Panc1 (cell line): ENCODE measurements around the gene DPYD. TPM values are rescaled to one million over a fixed set of nuclear protein-coding genes. Genes with fewer than 3 reads are reported as not detected.

Experiments
- ATAC-seq: fragments of 200-7000 bp; cut with Tn5 transposase; 2 replicates; pipeline ENCODE4 v1.9.1; 2020; ENCODE audit warnings: mild to moderate bottlenecking, moderate library complexity
- BruUV-seq: library from RNA; stranded (reverse); fragments of 400-500 nt; replicated peaks from 2 replicates; lab custom pipeline; 2021; lab: Mats Ljungman, UMichigan
- CTCF ChIA-PET: fragments of 300-600 bp; sonication (Branson Sonifier 250); formaldehyde crosslinking; loops from one replicate; lab custom pipeline; 2022; ENCODE audit warnings: antibody characterized with exemption; lab: Charles Lee
- POLR2A ChIA-PET: fragments of 300-600 bp; sonication (Branson Sonifier 250); formaldehyde crosslinking; loops from one replicate; lab custom pipeline; 2022; ENCODE audit warnings: antibody characterized with exemption; lab: Charles Lee
- DNase-seq: peaks from one replicate; pipeline ENCODE4 v3.0.0-alpha.2; 2010; ENCODE audit warnings: low read depth, low spot score
- H3K27ac ChIP-seq: 2 replicates; pipeline ENCODE4 v1.5.1; 2011; ENCODE audit warnings: mild to moderate bottlenecking, low read length, inconsistent platforms
- H3K27me3 ChIP-seq: fragments of 200-500 bp; sonication (Bioruptor generic); 2 replicates; pipeline ENCODE4 v1.6.0; 2014; ENCODE audit warnings: low read length, inconsistent platforms; ENCODE audit not compliant: control insufficient read depth, insufficient read depth
- H3K36me3 ChIP-seq: fragments of 200-500 bp; sonication (Bioruptor generic); 2 replicates; pipeline ENCODE4 v1.5.1; 2014; ENCODE audit warnings: inconsistent platforms, mild to moderate bottlenecking, low read length, moderate library complexity; ENCODE audit not compliant: control insufficient read depth, insufficient read depth
- H3K4me1 ChIP-seq: 2 replicates; pipeline ENCODE4 v1.5.1; 2011; ENCODE audit warnings: inconsistent platforms, mild to moderate bottlenecking, low read length, moderate library complexity; ENCODE audit not compliant: control insufficient read depth, insufficient read depth
- H3K4me3 ChIP-seq, 2 experiments: 2 replicates each; pipeline ENCODE4 v1.5.1; 2011 to 2012; ENCODE audit warnings: low read depth in 2 of 2, low read length in 2 of 2, mild to moderate bottlenecking in 2 of 2, inconsistent platforms in 1 of 2, moderate library complexity in 1 of 2
- H3K9me3 ChIP-seq: fragments of 200-500 bp; sonication (Bioruptor generic); 2 replicates; pipeline ENCODE4 v1.5.1; 2014; ENCODE audit warnings: low read depth, mild to moderate bottlenecking, inconsistent platforms, low read length, moderate library complexity; ENCODE audit not compliant: control insufficient read depth, insufficient read depth
- CTCF ChIP-seq: fragments of 450-650 bp; IDR thresholded peaks from 2 replicates; pipeline ENCODE4 v1.5.1; 2017; ENCODE audit warnings: mild to moderate bottlenecking
- POLR2AphosphoS5 ChIP-seq: IDR thresholded peaks from 2 replicates; pipeline ENCODE4 v1.6.1; 2012; ENCODE audit warnings: mild to moderate bottlenecking, low read depth, low read length, moderate library complexity
- REST ChIP-seq, 2 experiments: IDR thresholded peaks; 2 replicates each; pipeline ENCODE4 v1.6.1; 2011 to 2012; ENCODE audit warnings: low read depth in 2 of 2, control low read depth in 1 of 2, low read length in 1 of 2, mild to moderate bottlenecking in 1 of 2, moderate library complexity in 1 of 2; ENCODE audit not compliant: insufficient read depth in 1 of 2
- SIN3A ChIP-seq: IDR thresholded peaks from 2 replicates; pipeline ENCODE4 v1.6.1; 2012; ENCODE audit warnings: low read depth, mild to moderate bottlenecking, low read length, moderate library complexity, borderline replicate concordance; ENCODE audit not compliant: insufficient read depth
- TCF7L2 ChIP-seq: IDR thresholded peaks from 2 replicates; pipeline ENCODE4 v1.6.1; 2011; ENCODE audit warnings: mild to moderate bottlenecking, low read depth, low read length, inconsistent platforms
- in situ Hi-C: cut with HindIII; loops from 2 replicates; pipeline ENCODE4 v1.10.0; 2016; ENCODE audit warnings: low sequenced_read_pairs, low pct_unique_long_range_greater_than_20kb
- intact Hi-C: fragments of 100-400 bp; cut with micrococcal nuclease; formaldehyde crosslinking; loops from one replicate; pipeline ENCODE4 v1.10.0; 2022; ENCODE audit not compliant: unreplicated experiment
- total RNA-seq: library from RNA; stranded (reverse); gene quantifications from one replicate; pipeline ENCODE4 v1.2.1, GENCODE V29; 2021; ENCODE audit not compliant: unreplicated experiment

Gene DPYD
- total RNA-seq, 1 experiment from 2014 or later, result 2.0 TPM

- DNase-seq, result no peak
- Histone ChIP-seq H3K4me3 (no peak overlapping the region), H3K9me3 (no peaks in the 10 kb centered on the region), H3K4me1 (no peaks in the 10 kb centered on the region; the same call in 1 of the 2 replicates), H3K27me3 (no peaks in the 10 kb centered on the region), H3K27ac (no peak overlapping the region), H3K36me3 (no peaks in the 10 kb centered on the region)
- intact Hi-C loops (no loop called here), in situ Hi-C loops (no loop called here)
- no peak for ATAC-seq
- ChIA-PET POLR2A (no interaction called here), CTCF (no interaction called here)
- no TSS peak for BruUV-seq
- TF ChIP-seq SIN3A (no peak), TCF7L2 (no peak), POLR2AphosphoS5 (no peak), CTCF (no peak), REST (IDR thresholded peaks at IDR 0.05; ENCODE audit: insufficient read depth in 1 of 2, low read depth in 2 of 2, low read length in 1 of 2) (no peak)
These were observed 50.2 kb downstream of the DPYD start for GRCh38 chr1:97870589-97870988.

GRCh38 chr1:97869441-97869840, 51.4 kb downstream of the DPYD start:
- intact Hi-C loops (no loop called here), in situ Hi-C loops (no loop called here)
- Histone ChIP-seq H3K9me3 (no peaks in the 10 kb centered on the region), H3K4me1 (no peaks in the 10 kb centered on the region; the same call in 1 of the 2 replicates), H3K36me3 (no peaks in the 10 kb centered on the region), H3K27me3 (no peaks in the 10 kb centered on the region), H3K4me3 (no peak overlapping the region), H3K27ac (no peak overlapping the region)
- TF ChIP-seq SIN3A, result no peak
- TF ChIP-seq REST (IDR thresholded peaks at IDR 0.05; ENCODE audit: insufficient read depth in 1 of 2, low read depth in 2 of 2, low read length in 1 of 2), result no peak
- no peak for TF ChIP-seq CTCF
- no peak for TF ChIP-seq POLR2AphosphoS5
- TF ChIP-seq TCF7L2, result no peak
- DNase-seq (no peak), ATAC-seq (no peak)
- ChIA-PET POLR2A (no interaction called here), CTCF (no interaction called here)
- BruUV-seq, result no TSS peak
